Stimulated activated CD8-positive, alpha-beta memory T cell treated with anti-CD3 and anti-CD28 coated beads, Interleukin-12 subunit alpha, Interleukin-12 subunit beta, amount 100 ng/mL, for 1 hour (primary cell): ENCODE measurements around the gene CCDC6.
"Not testable (repeated sequence)": the region's sequence is repeated elsewhere in the genome, so short reads cannot be mapped to it uniquely, and the experiment has no call there.

ENCODE experiments used
- DNase-seq: peaks from one replicate; pipeline ENCODE4 v3.0.0-alpha.2; 2020; ENCODE audit warnings: low read depth

The CCDC6 gene

DNA sequence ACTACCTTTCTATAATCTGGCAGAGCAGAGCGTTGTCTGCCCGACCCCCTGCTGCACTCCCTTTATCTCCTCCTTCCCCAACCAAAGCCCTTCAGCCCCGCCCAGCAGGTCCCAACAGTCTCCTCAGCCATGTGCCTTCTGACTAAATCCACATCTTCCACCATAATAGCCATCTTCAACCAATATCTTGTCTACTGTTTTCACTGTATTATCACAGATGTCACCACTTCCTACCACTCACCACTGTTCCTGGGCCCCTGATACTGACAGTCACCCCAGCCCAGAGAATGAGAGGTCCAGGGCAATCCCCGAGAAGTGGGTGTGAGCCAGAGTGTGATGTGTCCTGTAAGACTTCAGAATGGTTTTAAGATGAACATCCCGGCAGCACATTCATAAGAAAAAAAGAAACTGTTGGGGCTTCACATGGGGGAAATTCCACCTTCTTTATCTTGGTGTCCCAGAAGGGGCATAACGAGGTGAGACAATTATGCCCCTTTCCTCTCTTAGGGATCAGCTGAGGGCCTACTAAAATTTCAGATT, 25.3 kb downstream of the CCDC6 start:
- DNase-seq: no peak

DNA sequence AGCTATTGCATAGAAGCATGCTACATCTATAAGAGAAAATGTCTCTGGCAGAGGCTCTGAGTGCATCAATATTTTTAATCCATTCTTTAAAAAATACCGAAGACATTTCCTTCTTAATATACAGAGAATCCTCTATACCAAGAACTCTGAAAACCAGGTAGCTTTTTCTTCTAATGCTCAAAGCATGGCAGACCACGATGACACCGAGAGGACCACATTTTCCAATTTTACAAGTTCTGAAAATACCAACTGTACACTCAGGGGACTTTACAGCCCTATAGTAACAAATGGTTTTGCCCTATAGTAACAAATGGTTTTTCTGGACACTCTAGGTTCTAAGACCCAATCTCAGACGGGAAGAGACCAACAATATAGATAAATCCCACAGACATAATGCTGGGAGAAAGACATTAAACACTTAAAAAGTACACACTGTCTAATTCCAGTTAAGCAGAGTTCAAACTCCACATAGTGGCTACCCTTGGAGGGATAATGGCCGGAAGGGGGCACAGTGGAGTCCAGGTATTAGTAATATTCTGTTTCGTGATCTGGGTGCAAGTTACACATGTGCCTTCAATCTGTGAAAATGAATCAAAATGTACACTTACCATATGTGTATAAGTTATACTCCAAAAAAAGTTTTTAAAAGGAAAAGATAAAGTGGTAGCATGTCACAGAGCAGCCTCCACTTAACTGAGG, 26.2 kb downstream of the CCDC6 start:
- no peak for DNase-seq

DNA sequence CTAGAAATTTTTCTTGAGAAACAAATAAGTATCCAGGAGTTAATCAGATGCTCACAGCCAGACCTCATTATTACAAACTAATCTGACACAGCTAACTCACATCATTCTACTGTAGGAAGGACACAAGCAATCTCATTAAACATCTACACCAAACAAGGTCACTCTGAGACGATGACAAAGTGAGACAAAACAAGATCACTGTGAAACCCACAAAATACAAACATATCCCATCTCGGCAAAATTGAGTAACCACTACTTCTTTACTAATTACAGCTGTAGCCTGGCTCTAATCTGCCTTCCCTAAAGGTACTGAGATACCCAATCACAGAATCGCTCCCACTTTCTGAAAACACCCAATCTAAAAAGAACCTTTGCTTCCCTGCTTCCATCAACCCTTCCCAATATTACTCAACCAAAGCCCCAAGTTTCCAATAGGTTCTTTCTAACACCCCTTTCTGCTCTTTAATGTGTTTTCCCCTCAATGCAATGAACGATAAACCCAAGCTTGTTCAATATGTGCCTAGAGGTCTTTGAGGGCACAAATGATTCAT, 26.9 kb downstream of the CCDC6 start:
- DNase-seq: no peak

DNA sequence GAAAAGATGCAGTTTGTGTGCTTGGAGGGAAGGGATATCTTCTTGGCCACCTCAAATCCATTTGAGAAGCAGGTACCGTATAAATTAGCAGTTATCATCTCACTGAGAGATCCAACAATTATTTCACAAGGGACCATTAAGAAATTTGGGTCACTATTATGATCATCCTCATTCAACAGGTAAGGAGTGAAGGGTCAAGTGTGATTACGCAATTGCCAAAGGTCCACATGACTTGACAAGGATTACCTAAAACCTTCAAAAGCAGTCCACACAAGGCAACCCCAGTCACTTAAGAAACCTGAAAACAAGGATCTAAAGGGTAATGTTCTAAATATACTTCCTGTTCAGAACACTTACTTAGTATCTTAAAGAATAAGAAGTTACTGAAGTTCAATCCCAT, 27.4 kb downstream of the CCDC6 start:
- no peak for DNase-seq

DNA sequence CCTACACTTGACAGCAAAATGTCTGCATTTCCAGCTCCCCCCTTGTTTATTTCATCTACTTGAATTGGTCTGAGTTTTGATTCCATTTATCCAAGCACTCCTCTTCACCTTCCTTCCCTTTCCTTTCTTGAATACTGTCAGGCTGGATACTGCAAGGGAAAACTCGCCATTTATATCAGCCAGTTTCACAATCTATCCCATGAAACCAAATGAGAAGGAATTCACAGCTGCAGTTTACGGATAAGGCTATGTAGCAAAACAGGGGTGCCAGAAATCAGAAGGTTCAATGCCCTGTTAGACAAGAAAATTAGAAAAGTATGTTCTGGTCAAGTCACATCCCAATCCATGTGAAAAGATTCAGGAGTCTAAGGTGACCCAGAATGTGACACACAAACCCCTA, 28.1 kb downstream of the CCDC6 start:
- DNase-seq: no peak

DNA sequence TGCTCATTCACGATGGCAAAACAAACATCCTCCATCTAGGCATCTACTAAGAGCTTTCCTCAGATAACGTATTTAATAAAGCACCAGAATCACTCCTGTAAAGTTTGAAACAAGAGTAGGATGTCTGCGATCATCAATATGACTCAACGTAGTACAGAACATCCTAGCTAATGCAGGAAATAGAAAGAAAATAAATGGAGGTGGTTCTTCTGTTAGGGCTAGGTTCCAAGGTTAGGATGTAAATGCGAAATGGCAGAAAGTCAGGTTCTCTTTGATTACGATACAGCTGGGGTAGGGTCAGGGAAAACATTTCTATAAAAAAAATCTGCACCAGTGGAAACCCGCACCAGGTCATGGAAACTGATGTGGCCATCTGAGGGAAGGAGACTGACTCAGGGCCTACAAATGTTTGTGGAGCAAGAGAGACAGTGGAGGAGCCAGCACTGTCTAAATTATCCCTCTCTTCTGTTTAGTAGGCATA, 29.1 kb downstream of the CCDC6 start:
- DNase-seq: no peak

DNA sequence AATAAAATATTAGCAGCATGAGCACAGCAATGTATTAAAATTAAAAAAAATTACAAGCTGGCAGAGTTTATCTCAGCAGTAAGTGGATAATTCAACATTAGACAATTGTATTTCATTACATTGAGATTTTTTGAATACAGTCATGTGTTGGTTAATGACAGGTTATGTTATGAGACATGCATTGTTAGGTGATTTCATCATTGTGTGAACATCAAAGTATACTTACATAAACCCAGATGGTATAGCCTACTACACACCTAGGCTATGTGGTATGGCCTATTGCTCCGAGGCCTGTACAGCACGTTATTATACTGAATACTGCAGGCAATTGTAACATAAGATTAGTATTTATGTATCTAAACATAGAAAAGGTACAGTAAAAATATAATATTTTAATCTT, 29.7 kb downstream of the CCDC6 start:
- DNase-seq: no peak

DNA sequence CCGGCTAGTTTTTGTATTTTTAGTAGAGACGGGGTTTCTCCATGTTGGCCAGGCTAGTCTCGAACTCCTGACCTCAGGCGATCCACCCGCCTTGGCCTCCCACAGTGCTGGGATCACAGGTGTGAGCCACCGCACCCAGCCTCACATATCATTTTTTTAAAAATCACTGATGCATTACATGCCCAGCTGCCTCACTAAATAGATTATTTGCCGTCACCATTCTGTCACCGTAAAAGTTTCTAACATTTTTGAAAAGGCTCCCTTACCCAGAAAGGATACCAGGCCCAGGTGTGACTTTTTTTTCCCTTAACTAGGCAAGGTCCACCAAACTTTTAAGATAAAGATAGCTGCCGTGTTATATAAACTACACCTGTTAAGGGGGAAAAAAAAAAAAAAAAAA, 30.1 kb downstream of the CCDC6 start:
- not testable (repeated sequence) for DNase-seq

DNA sequence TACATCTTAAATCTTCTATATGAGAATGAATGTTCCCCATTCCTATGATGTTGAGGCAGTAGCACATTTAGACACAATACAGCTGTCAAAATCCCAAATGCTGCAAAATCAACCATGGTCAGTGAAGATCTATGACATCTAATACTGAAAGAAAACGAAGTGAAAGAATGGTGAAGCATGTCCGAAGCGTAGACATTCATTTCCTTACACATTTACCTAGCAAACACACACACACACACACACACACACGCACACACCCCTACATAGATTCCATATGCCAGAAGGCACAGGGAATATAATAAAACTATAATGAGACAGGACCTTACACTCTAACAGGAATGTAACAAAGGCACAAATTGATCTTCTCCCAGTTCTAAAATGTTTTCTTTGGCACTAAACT, 32.5 kb downstream of the CCDC6 start:
- no peak for DNase-seq

DNA sequence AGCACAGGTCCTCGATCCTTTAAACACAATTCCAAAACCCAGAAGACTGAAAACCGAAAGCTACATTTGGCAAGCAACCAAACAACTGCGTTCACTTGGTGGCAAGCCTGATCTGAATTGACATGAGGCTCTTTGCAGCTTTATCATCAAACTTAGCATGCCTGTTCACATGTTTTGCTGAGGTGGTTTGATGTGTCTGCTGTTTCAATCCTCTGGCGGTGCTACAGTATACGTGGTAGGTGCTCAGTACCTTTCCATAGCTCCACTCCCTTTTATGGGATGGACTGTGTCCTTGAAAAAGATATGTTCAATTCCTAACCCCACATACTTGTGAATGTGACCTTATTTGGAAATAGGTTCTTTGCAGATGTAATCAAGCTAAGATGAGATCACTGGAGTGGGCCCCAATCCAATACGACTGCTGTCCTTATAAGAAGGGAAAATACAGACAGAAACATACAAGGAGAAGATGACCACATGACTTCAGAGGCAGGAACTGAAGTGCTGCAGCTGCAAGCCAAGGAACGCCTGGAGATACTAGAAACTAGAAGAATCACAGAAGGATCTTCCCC, 33.4 kb downstream of the CCDC6 start:
- no peak for DNase-seq

DNA sequence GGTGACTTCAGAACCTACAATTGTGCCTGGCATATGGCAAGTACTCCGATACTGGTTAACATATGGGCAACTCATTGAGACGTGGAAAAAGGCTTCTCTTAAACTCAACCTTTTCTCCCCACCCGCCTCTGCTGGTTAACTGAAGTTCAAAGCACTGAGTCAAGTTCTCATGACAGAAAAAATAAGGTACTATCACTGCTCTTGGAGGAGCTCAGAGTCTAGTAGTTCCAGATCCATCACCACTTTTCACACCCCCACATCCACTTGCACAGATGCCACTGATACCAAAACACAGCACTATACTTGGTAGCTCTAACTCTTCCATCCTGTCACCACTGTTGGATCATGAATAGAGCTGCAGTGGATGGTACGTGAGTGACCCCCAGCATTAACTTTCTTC, 36.2 kb downstream of the CCDC6 start:
- no peak for DNase-seq

DNA sequence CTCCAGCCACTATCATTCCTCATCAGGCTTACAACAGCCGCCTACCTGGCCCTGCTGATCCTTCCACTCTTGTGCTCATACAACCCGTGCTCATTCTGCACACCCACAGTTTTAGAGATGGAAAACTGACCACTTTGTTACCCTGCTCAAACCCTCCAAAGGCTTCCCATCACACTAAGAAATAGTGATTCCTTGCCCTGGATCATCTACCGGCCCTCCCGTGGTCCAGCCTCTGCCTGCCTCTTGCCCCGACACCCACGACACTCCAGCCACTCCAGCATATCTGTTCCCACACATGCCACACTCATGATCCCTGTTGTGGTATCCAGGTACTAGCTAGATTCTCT, 36.8 kb downstream of the CCDC6 start:
- no peak for DNase-seq

DNA sequence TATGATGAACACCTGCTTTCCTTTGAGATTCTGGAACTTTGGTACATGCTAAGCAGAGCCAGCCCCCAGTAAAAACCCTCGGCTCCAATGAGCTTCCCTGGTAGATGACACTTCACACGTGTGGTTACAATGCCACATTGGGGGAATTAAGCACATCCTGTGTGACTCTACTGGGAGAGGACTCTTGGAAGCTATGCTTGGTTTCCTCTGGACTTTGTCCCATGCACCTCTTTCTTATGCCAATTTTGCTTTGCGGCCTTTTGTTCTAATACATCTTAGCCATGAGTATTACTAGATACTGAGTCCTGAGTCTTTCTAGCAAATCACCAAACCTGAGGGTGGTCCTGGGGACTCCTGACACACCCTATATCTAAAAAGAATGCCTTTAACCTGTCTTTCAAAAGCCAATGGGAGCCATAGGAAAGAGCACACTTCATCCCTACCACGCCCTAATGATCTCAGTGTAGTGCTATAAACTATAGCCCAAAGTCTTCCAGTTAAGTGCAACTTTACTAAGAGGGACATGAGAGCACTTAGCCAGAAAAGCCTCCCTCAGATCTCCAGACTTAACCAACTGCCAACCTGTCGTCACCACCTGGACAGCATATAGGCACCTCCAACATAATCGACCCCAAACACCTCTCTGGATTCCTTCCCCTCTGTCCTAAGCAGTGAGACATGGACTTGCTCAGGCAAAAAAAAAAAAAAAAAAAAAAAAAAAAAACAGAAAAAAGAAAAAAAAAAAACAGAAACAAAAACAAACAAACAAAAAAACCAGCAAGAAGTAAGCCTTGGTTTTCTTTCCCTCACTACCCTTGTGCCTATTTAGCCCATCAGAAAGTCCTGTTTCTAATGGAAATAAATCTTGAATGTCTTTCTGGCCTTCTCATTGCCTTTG, 37.4 kb downstream of the CCDC6 start:
- DNase-seq: no peak

DNA sequence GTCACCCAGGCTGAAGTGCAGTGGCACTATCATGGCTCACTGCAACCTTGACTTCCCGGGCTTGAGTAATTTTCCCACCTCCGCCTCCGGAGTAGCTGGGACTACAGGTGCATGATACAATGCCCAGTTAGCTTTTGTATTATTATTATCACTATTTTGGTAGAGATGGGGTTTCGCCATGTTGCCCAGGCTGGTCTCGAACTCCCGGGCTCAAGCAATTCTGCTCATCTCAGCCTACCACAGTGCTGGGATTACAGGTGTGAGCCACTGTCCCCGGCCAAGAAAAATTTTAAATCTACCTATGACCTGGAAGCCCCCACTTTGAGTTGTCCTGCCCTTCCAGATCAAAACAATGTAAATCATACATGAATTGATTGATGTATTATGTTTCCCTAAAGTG, 38.8 kb downstream of the CCDC6 start:
- no peak for DNase-seq

DNA sequence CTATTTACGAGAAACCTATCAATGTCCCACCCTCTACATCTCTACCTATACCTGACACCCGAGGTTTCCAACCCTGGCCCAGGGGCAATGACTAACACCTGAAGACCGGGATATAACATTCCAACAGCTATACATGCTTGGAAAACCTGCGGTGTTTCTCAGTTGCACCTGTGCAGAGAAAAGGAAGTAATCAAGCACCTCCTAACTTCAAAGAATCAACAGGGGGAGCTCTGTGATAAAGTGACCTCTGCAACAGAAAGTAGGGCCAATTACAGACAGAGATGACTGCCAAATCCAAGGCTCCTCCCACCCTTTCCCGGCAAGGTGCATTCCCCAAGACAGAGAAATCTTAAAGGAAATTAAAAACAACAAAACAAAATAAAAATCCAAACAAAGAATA, 41.3 kb downstream of the CCDC6 start:
- no peak for DNase-seq

DNA sequence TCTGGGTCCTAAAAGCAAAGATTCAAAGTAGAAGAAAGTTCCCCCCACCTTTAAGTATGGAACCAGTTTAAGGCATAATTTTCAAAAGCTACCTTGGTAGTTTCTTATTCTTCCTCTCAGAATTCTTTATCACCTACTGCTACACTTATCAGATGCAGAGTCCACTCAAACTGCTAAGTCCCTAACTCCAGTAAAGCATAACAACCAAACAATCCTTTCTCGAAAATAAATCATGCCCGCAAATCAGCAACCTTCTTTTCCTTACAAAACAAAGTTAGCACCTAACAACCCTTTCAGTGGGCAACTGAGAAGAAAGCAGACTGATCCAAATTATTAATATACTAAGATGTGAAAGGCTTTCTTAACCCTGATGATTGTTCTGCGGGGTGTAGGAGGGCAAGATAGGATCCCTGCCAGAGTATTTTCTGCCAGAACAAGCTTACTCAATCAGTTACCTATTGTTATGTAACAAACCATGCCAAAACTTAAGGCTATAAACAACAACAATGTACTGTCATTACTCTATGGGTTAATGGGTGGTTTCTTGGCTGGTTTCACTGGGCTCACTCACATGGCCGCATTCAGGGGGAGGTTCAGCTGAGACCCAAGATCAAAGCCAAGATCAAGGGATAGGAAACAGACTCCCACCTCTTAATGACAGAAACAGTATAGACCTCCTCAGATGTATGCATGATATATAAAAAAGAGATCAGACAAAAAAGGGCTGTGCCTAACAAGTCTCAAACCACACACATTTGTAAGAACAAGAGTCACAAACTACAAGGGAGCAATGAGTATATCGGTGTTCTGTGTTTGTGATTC, 42.0 kb downstream of the CCDC6 start:
- no peak for DNase-seq

DNA sequence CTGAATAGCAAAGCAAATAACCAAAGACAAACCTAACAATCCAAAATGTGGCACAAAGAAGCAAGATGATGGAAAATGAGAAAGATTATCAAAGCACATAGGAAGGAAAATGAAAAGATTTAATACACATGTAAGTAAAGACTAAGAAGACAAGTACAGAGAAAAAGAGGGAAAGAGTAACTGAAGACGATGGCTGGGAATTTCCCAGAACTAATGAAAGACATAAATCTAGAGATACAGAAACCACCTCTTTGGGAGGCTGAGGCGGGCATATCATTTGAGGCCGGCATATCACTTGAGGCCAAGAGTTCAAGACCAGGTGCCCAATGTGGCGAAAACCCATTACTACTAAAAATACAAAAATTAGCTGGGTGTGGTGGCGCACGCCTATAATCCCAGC, 46.8 kb downstream of the CCDC6 start:
- DNase-seq: no peak

DNA sequence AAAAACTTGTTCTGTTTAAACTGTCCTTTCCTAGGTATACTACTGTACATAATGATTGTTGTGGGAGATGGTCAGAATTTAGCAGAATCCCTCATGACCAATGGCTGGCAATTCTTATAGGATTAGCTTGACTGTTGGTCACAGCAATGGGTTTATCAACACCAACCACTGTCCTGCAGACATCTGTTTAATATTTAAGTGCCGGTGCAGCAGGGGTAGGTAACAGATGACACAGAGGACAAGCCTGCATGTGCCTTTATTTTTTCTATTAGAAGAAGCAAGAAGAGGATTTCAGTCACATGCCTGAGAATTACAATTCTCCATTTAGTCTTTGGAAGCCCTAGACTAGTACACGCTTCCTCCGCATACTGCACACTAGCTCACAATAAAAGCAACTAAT, 48.4 kb downstream of the CCDC6 start:
- no peak for DNase-seq

DNA sequence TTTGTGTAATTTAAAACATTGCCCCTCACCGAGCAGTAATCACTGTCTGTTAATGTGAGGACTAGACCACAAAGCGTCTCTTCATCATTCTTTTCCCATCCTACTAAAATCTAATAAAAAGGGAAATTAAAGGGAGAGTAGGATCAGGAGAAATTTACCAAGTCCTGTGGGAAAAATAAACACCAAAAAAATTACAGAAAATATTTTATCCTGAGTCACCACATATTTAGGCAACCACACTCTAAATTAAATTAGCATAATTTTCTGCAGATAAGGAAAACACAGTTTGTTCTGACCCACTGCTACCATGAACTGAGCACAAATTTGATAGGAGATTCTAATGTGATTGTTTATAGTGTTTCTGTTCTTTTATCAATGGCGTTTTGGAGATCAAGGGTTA, 49.3 kb downstream of the CCDC6 start:
- DNase-seq: no peak

DNA sequence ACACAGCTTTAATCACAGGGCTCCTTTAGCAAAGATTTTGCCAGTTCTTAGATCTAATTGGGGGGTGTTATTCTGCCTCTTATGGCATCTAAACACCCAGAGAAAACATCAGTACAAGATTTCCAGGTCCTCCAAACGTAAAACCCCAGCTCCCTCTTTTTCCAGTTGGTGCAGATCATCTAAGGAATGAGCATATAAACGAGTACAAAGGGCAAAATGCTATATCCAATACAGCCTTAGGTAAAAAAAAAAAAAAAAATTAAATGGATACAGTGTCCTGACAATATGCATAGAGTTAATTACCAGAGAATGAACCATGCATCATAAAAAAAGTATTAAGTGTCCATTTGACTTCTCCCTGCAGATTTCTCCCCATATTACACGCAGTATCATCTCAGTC, 50.3 kb downstream of the CCDC6 start:
- no peak for DNase-seq

DNA sequence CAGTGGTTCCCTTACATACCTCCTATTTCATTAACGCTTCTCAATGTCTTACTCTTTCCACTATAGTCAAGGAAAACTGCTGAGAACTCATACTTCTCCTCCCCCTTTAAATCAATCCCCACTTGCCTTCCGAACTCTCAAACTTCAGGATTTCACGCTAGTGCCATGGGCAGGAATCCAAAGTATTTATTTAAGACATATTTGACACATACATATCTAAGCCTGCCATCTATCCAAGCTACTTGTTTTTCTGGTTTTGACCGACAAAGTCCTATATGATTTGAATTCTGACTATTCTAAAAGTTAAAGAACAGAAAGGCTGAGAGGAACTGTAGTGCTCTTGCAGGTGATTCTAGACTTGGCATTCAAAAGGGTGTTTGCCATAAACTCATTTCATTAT, 51.8 kb downstream of the CCDC6 start:
- no peak for DNase-seq

DNA sequence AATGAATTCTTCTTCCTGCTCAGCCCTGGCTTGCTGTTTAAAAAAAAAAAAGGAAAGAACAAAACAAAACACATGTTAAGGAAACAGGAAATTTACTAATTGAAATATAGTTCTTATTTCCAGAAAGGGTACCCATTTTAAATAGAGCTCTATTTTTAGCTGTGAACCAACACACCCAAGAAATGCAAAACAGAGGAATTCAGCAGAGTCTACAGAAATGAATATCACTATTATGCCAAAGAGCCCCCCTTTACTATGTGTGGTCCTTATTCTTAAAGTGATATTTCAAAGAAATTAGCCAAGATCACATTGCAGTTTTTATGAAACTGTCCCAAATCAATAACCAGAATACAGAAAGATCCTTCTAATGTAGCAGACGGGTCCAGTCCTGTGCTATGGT, 53.7 kb downstream of the CCDC6 start:
- DNase-seq: no peak
